ENCODE results near the gene ICOS.
A peak's percentile ranks its signal among the peaks of the same experiment; 100 is the strongest.

Gene ICOS

GRCh38 chr2:203905656-203906055, 30.9 kb upstream of the ICOS start:
- no peak for TF ChIP-seq CTCF (conservative IDR thresholded peaks at IDR 0.05; ENCODE audit: low read depth, low read length)
- no peak overlapping the region for H3K4me3 ChIP-seq (ENCODE audit: low read length)
- DNase-seq (ENCODE audit: low read depth) = no peak

DNA sequence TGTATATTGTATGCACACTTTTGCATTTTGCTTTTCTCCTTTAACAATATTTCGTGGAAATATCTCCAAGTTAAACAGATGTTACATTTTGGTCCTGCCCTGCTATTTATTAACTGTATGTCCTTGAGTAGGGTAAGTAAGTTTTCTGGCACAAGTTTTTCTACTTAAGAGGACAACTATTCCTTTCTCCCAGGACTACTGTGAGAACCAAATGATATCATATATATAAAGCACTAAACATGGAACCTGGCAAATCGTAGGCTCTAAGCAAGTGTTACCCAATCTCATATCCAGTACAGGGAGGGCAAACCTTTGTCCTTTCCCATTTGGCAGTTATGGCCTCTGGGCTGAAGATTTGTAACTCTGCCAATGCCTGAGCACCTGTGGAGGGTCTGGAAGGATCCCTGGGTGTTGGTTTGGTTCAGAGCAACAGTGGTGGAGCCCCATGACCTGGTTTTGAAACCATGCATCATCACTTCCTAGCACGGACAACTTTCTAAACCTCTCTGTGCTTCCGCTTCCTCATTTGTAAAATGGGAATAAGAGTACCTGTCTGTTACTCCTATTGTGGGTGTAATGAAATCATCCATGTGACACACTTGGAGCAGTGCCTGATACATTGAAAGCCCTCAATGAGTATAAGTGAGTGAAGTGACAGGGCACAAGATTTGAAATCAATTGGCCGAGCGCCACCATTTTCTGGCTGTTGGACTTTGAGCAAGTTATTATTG, 28.3 kb upstream of the ICOS start:
- DNase-seq (ENCODE audit: low read depth) = no peak
- H3K4me3 ChIP-seq (ENCODE audit: low read length) = no peak overlapping the region
- no peak for TF ChIP-seq CTCF (conservative IDR thresholded peaks at IDR 0.05; ENCODE audit: low read depth, low read length)

GRCh38 chr2:203908797-203909185, 27.8 kb upstream of the ICOS start:
- no peak for TF ChIP-seq CTCF (conservative IDR thresholded peaks at IDR 0.05; ENCODE audit: low read depth, low read length)
- no peak overlapping the region for H3K4me3 ChIP-seq (ENCODE audit: low read length)
- no peak for DNase-seq (ENCODE audit: low read depth)

- no peak overlapping the region for H3K4me3 ChIP-seq (ENCODE audit: low read length)
- no peak for DNase-seq (ENCODE audit: low read depth)
- peak; percentile 80 for TF ChIP-seq CTCF (conservative IDR thresholded peaks at IDR 0.05; ENCODE audit: low read depth, low read length)
Measured at GRCh38 chr2:203909261-203909967, 27.1 kb upstream of the ICOS start.

DNA sequence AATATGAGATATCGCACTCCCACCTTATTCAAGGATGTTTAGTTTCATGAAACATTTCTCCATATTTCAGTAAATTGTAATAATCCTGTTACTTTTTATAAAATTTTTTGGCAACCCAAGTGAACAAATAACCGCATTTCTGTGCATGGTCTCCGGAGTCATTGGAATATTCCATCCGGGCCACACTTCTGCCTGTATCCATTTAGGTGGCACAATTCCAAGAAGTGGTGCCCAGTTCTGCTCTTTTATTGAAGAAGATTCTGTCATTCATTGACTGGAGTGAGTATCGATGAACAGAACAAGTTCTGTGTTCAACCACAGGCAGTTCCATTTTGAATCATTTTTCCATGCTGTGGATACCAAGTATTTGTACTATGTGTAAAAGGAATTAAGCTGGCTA, 26.6 kb upstream of the ICOS start:
- no peak for TF ChIP-seq CTCF (conservative IDR thresholded peaks at IDR 0.05; ENCODE audit: low read depth, low read length)
- H3K4me3 ChIP-seq (ENCODE audit: low read length) = no peak overlapping the region
- no peak for DNase-seq (ENCODE audit: low read depth)

- TF ChIP-seq CTCF (conservative IDR thresholded peaks at IDR 0.05; ENCODE audit: low read depth, low read length) = no peak
- no peak overlapping the region for H3K4me3 ChIP-seq (ENCODE audit: low read length)
- DNase-seq (ENCODE audit: low read depth) = no peak
Measured at GRCh38 chr2:203913947-203914346, 22.6 kb upstream of the ICOS start.
